Stromal cell of bone marrow (primary cell): ENCODE data around the gene SEMA7A.

Experiments used
- DNase-seq: peaks from one replicate; pipeline ENCODE4 v3.0.0-alpha.2; 2012; ENCODE audit warnings: low read depth

Gene SEMA7A

DNA sequence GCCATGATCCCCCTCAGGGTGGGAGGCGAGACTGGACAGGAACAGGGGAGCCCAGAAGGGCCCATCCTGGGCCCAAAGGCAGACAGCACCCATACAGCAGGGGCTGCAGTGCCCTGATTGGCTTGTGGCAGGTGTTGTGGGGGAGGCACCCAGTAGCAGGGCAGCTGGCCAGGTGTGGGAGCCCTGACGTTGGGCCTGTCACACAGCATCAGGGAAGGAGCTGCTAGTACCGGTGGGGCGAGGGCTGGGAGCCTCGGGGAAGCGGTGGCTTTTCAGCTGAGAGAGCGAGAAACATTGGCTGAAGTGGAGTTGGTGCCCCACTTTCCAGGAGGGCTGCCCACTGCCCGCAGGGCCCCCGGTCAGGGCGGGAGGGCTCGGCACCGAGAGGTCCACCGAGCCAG lies 46.6 kb downstream of the SEMA7A start:
- DNase-seq = no peak

DNA sequence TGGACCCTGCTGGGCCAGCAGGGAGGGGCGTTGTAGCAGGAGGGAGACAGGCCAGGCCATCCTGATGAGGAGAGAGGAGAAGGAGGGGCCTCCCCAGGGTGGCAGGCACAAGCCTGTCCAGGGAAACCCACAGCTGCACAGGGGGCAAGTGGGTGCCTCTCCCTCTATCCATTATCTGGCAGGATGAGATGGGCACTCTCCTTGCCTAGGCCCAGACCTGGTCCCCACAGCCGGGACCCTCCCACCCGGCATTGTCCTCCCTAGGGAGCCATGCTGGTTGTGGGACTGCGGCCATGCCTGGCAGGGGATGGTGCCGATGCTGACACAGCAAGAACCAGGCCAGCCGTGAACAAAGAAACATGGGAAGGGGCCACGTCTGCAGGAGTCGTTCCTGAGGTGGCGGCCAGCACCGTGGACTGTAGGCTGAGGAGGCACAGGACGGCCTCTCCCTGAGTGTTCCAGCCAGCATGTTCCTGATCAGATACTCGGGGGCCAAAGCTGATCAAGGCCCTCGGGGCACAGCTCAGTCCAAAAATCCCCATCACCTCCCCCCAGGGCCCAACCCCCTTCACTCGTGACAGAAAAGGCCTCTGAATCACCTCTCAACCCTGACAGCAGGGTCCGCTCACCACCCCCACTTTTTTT lies 47.1 kb downstream of the SEMA7A start:
- DNase-seq = no peak

DNA sequence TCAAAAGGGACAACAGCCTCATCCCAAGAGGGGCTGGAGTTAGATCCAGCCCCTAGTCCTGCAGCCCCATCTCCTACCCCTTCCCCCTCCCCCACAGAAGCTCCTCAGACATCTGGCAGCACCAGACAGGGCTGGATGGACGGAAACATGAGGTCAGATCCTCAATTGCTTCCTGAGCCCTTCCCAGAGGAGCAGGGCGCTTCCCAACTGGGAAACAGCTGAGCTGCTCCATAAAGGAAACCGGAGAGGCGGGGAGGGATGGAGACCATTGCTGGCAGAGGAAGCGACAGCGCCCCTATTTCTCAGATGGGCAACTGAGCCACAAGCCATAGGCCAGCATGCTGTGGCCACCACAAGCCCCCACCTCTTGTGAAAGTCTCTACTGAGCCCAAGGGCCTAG lies 48.0 kb downstream of the SEMA7A start:
- DNase-seq = no peak

DNA sequence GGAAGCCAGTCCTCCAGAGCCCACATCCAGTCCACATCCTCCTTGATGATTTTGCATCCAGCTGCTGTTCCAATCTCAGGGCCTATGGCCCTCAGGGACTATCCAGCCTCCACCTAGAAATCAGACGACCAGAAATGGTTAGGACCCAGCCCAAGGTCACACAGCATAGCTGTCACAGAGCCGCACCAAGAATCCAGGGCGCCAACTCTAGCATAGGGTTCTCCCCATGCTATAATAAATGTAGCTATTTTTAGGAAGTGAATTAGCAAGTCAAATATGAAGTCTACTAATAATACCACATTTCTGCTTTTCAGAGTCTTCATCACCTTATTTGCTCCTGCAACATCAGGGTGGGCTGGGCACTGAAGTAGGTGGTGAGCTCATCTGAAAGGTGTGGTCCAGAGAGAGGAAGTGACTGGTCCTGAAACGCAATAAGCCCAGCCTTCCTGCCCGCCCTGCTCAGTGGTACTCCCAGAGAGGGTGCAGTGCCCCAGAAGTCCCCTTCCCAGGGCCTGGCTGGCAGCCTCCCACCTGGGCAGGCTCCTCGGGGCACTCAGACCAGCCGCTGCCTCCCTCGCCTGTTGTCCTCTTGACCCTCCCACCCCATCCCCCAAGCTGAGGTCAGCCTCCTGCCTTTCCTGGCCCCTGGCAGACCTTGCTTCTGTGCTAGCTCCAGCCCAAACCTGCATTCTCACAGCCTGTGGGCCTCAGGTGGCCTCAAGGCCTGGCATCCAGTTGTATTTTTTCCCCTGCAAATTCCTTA lies 48.7 kb downstream of the SEMA7A start:
- no peak for DNase-seq

DNA sequence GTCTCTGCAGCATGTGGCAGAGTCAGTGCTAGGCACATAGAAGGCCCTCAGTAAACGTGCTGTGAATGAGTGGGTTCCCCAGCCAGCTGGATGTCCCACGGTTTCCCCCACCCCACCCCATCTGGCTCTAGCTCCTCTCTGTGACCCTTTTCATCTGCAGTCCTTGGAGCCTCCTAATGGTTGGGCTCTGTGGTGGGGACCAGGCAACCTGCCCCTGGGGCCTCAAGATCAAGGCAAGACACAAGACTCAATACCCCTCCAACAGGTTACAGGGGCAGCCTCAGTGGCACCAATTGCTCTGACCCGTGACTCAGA lies 49.2 kb downstream of the SEMA7A start:
- DNase-seq = no peak

DNA sequence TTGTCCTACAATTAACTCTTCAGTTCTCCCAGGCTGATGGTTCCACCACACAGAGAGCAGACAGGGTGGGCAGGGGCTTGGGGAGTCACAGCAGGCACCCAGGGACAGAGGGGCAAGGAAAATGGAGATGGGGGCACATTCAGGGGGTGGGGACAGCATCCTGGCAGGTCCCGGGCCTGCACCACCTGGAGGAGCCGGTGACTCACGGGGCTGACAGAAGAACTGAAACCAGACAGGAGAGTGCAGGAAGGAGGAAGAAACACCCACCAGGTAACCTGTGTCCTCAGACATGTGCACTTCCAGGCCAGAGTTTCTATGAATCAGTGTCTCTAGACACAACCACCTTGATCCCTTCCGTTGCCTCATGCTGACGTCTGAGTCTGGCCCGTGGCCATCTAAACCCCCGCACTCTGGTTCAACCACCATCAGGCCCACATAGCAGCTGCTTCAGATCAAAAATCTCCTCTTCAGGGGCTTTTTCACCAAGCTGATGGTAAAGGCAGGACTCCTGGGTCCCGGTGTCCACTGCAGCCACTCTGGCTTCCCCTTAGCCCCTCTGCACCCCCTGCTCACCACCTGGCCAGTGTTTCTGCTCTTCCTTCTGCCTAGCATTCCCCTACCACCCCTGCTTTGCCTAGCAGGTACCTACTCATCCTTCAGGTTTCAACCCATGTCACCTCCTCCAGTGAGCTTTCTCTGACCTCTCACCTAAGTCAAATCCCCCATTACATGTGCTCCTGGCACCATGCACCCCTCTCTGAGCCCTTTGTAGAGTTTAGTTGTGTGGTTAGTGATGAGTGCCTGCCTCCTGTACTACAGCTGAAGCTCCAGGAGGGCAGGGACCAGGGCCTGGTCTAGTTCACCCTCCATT lies 49.8 kb downstream of the SEMA7A start:
- no peak for DNase-seq

DNA sequence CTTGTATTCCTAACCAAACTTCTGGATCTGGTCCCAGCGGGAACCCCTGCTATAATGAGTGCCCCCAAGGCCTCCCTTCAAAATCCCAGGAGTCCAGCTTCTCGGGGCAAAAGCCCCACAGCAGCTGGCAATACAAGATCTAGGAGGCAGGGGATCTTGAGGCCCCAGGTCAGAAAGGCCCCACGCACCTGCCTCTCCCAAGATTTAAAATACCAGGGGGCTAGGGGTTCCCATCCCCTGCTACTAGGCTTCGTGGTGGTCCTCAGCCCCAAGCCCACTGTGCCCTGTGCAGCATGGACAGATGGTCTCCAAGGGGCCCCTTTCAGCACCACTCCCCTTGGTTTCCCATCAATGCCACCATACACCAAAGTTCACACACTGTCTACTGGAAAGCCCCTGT lies 50.5 kb downstream of the SEMA7A start:
- no peak for DNase-seq

DNA sequence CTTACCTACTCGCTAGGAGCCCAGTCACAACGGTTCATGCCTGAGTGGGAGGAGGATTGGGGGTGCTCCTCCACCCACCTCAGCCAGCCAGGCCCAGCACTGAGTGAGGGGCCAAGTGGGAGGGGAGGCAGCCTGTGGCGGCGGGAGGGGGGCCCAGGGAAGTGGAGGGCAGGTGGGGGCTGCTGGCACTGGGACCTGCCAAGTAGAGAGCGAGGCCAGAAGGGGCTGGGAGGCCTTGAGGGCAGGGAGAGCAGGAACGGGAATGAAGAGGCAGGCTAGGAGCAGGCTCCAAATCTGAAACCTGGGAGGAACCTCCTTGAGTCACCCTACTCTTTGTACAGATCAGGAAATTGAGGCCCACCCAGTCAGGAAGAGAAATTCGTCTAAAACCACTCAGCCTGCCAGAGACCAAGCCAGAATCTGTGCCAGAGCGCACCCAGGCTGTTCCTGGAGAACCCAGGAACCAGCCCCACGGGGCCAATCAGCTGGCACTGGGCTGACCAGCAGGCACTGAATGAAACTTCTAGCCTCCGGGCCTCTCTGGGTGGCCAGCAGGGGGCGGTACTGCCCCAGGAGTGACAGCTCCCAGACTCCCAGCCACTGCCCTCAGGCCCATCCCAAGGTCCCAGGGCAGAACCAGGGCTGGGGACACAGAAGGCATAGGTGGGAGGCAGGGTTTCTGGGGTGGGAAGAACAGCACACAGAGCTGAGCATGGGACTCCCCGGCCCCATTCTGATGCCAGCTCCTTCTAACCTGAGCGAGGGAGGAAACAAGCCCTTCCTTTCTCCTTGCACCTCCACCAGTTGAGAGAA lies 51.5 kb downstream of the SEMA7A start:
- DNase-seq = no peak

DNA sequence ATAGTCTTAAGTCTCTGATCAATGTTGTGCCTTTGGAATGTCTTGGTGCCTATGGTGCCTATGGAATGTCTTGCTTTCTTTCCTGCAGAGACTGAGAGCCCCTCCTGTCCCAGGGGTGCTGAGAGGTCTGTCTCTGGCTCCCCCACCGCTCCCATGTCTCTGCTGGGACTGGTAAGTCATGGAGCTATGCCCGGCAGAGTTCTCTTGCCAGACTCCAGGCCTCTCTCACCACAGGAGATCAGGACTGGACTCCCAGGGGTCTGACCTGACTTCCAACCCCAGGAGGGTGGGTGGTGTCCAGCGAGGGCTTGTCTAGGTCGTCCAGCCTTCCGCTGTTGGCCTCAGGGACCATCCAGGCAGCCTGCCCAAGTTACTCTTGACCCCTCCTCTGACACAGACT lies 52.3 kb downstream of the SEMA7A start:
- no peak for DNase-seq

DNA sequence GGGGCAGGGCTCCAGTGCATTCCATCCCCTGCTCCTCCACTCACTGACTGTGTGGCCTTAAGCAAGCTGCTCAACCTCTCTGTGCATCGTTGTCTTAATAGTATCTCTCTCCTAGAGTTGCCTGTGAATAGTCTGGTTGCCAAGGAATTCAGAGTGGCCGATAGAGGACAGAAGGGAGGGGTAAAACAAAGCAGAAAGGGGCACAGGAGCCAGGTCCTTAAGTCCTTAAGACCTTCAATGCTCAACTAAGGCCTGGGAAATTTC lies 52.6 kb downstream of the SEMA7A start:
- no peak for DNase-seq

DNA sequence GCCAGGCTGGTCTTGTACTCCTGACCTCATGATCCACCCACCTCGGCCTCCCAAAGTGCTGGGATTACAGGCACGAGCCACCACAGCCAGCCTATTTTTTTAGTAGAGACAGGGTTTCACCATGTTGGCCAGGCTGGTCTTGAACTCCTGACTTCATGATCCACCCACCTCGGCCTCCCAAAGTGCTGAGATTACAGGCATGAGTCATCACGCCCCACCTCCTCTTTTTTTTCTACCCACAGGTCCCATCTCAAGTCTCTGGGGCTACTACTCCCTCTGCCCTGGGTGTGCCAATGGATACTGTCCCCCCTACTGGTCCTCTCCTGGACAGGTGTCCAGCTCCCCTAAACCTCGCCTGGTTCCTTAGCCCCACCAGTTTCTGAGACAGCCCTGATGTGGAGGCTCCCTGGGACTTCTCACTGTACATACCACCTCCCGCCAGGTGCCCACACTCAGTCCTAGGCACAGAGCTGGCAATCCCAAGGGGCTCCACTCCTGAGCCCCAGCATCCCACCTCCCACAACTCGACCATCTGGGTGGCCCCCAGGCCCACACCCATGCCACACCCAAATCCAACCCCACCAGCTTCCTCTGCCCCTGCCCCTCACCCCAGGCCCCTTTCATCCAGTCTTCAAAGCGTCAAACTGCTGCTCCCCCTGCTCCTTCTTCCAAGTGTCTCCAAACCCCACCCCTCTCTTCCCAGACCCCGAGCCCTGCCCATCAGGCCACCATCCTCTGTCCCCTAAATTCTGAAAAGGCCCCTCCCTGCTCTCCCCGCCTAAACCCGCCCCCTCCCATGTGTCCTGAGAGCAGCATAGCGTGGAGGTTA lies 53.2 kb downstream of the SEMA7A start:
- DNase-seq = no peak

DNA sequence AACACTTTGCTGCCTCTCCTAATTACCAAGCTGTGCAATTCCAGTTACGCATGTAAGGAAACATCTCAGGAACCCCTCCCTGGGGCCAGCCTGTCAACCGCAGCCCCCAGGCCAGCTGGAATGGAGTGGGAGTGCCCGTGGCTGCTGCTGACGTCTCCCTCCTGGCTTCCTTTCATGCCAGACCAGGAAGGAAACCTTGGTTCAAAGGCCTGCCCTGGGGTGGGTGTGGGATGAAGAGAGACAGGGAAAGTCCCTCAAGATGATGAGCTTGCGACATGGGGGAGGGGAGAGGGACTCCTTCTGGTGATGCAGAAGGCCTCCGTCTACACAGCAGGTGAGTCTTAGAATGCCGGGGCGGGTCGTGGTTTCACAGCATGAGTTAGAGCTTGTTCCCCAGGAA lies 54.9 kb downstream of the SEMA7A start:
- no peak for DNase-seq

DNA sequence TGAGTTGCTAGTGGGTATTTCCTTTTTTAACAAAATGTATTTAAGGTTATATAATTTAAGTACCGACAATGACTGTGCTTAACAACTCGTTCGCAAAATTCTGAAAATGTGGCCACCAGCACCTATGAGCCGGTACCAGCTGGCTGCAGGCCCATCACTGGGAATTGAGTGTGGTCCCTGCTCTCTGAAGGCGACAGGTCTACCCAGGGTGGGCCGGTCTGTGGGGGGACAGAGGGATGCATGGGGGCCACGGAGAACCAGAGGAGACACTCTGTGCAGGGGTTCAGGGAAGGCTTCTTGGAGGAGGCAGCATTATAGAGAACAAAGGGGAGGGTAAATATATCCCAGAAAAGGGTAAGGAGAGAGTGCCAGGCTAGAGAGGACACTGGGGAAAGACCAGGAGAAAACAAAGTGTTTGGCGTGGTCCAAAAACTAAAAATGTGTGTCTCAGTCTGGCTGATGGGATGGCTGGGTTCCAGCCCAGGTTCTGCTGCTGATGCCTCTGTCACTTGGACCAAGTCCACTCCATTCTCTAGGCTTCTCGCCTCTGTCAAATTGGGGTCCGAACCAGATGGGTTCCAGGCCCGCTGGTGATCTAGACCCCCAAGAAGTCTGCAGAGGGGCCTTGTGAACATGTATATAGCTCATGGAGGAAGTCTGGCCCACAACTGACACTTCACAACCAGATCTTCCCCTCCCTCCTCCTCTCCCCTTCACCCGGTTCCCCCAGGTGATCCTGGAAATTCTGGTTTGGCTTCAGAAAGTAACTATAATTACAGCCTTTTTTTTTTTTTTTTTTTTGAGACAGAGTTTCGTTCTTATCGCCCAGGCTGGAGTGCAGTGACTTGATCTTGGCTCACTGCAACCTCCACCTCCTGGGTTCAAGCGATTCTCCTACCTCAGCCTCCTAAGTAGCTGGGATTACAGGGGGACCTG lies 55.7 kb downstream of the SEMA7A start:
- no peak for DNase-seq

DNA sequence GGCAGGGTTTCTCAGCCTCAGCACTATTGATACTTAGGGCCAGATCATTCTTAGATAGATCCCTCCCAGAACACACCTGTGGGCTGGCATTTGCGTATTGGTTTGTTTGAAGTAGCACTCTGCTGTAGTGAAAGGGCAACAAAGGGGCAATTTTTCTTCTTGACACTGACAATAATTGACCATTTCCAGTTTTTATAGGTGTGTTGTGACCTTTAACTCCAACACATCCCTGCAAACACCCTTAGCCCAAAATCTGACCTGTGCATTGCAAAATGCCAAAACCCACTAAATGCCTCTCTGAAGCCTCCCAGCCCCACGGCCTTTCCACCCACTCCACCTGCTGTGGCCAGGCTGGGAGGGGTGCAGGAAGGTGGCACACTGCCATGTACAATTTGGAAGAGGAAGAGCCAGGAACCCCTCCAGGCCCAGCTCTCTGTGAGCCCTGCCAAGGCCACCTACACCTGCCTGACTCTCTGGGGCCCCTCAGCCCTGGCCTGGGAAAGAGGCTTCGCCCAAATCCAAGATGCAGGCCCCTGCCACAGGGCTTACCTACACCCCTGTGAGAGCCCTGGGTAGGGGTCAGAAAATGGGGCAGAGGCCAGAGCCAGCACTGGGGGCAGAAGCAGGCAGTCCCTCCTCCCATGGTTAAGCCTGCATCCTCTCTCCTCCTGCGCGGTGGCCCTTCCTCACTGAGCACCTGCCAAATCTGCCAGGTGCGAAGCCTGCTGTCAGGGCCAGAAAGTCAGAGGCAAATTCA lies 56.8 kb downstream of the SEMA7A start:
- no peak for DNase-seq

DNA sequence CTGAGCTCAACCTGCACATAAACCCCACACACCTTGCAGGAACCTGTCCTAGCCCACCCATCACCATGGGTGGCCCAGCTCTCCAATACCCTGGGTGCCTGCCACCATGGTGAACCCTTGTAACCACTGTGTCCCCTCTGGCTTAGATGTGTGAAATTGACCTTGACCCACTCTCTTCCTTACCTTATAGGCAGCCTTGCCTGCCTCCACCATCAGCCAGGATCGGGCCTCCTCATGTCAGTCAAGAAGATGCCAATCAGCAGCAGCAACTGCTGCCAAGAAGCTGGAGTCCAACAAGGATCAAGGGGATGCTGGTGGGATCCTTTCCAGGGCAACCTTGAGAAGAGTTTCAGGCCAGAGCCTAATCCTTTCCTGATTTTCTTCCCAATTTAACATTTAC lies 57.5 kb downstream of the SEMA7A start:
- no peak for DNase-seq

DNA sequence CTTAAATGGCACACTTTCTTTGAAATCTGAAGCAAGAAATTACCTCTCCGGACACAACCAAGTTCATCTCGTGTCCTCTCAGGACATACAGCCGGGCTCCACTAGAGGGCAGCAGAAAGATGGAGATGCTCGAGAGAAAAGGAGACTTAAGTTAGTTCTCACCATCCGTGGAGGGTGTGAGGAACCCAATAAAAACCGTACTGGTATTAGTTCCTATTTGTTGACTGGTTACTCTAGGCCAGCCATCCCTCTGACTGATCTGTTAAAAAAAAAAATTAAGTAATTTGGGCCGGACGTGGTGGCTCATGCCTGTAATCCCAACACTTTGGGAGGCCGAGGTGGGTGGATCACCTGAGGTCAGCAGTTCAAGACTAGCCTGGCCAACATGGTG lies 58.5 kb downstream of the SEMA7A start:
- peak; percentile 74 for DNase-seq

DNA sequence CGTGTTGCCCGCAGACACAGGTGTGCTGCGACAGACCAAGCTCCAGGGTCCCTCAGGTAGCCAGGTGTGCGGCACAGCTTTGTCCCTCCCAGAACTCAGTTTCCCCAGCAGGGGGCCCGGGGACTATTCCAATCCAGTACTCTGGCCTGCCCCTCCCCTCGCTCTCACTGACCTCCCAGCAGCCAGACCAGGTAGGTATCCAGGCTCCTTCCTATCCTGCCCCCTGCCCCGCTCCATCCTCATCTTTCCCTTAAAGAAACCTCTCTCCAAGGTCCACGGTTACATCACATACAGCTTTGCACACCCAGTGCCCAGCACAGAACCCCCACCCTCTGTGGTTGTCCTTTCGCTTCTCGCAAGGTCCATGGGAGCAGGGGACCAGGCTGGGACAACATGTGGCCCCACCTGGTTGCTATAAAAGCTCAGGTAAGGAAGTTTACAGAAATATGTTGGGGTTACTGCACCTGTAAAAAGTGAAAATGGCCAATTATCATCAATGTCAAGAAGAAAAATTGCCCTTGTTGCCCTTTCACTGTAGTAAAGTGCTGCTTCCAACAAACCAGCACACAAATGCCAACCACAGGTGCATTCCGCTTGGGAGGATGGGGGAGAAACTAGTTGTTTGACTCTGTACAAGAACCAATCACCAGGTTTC lies 59.0 kb downstream of the SEMA7A start:
- DNase-seq = no peak

DNA sequence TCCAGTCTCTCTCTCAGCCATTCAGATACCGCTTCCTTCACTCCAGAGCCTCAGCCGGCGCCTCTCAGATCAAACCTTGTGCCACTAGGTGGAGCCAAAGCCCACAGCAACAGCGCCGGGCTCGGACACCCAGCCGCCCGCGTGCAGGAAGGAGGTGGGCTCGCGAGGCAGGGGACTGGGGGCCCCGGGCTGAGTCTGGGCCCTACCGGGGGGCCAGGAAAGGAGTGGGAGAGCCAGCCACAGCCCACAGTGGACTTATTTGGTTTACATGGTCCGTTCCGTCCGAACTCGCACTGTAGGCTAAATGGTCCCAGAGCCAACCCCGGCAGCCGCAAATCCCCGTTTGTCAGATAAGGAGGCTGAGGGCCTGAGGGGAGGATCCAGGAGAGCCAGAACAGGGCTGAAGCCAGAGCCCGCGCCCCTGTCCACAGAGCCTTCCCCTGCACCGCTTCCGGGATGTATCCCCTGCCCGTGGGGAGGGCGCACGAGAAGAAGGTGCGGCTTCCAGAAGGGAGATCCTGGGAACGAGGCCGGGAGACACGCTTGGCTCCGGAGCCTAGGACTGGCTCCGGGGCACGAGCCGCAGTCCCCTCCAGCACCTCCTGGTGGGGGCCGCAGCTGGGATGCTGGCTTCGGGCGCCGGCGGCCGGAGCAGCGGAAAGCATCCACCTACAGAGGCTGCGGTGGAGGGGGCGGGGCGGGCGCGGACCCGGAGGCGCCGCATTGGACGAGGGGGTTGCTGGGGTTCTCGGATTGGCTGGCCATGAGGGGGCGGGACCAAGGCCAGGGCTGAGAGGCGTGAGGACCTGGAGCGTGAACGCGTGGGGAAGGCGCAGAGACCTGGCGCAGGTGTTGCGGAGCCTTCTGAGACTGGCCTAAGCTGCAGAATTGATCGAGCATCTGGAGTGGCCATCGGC lies 59.8 kb downstream of the SEMA7A start:
- peak; percentile 71 for DNase-seq
